ENCODE results near the gene LYSMD2. TPM values are rescaled to one million over a fixed set of nuclear protein-coding genes. Genes with fewer than 3 reads are reported as not detected.

LYSMD2 gene
- polyA plus RNA-seq, 1 of the 3 experiments (the other 2 are of a cell fraction): 10.3 TPM

GRCh38 chr15:51726302-51727073 lies 11.0 kb downstream of the LYSMD2 start:
- peaks cover 30 to 34% of the 10 kb centered on the region in 2 experiments for H3K4me1 ChIP-seq (ENCODE audit: control insufficient read depth in 1 of 2, insufficient read depth in 2 of 2, low read depth in 1 of 2, low read length in 1 of 2)
- POLR2A ChIA-PET: interaction anchor here (1.0 to 1.8 kb wide), 3 partner anchors 11 to 45 kb away, joined by 3 to 7 read pairs (median 4); partner anchors contain the start of genes LYSMD2 and SCG3
- H4K20me1 ChIP-seq (ENCODE audit: insufficient read depth): peaks cover 6% of the 10 kb centered on the region; the same call in 1 of the 2 replicates
- H3K27me3 ChIP-seq (ENCODE audit: insufficient read depth): no peaks in the 10 kb centered on the region
- peaks cover 14% of the 10 kb centered on the region; the same call in 1 of the 2 replicates for H3K79me2 ChIP-seq (ENCODE audit: insufficient read depth)
- H3K27ac ChIP-seq (ENCODE audit: low read depth in 2 of 2, low read length in 1 of 2): peak overlapping the region; percentile 82 to 91
- H2AFZ ChIP-seq (ENCODE audit: low read depth): no peak overlapping the region
- H3K36me3 ChIP-seq (replicated peaks in 1 of 2; ENCODE audit: control insufficient read depth in 1 of 2, insufficient read depth in 2 of 2, low read length in 1 of 2): peaks cover 11 to 18% of the 10 kb centered on the region in 2 experiments
- DNase-seq: peak; percentile 77
- peaks cover 22% of the 10 kb centered on the region for H3F3A ChIP-seq (replicated peaks; ENCODE audit: insufficient read depth)
- H3K9me2 ChIP-seq: no peaks in the 10 kb centered on the region
- peak overlapping the region in 1 of 2 experiments; percentile 24; a peak in 1 of 4 replicates for H3K4me3 ChIP-seq (ENCODE audit: low read depth in 2 of 2, low read length in 1 of 2)
- H3K9ac ChIP-seq: no peak overlapping the region
- CTCF ChIA-PET: interaction anchor here (1.4 to 17.1 kb wide), 6 partner anchors 10 to 76 kb away, joined by 4 to 130 read pairs (median 5); partner anchors contain the start of genes LYSMD2 and SCG3
- 0% methylated on average over 5 of the region's 5 CpGs for WGBS (ENCODE audit: low lambda C conversion rate)
- H3K4me2 ChIP-seq: peak overlapping the region; percentile 67
- no peaks in the 10 kb centered on the region for H3K9me3 ChIP-seq
- TF ChIP-seq FOXM1 (IDR thresholded peaks at IDR 0.05; ENCODE audit: low read depth) (peak; percentile 76; the same call in 1 of the 2 replicates), RAD21 (IDR thresholded peaks at IDR 0.05; ENCODE audit: low read length) (no peak; the same call in 1 of the 2 replicates), FOSL2 (IDR thresholded peaks at IDR 0.05; ENCODE audit: borderline replicate concordance, low read depth) (peak; percentile 99), TEAD4 (IDR thresholded peaks at IDR 0.05; ENCODE audit: borderline replicate concordance, insufficient read depth) (peak; percentile 92), RFX5 (IDR thresholded peaks at IDR 0.05; ENCODE audit: low read length) (no peak), MEF2A (IDR thresholded peaks at IDR 0.05; ENCODE audit: borderline replicate concordance, low read depth) (0 out of 2 replicates have a peak, but pooled peaks have one; percentile 33), SMC3 (IDR thresholded peaks at IDR 0.05; ENCODE audit: low read depth, low read length) (no peak), EP300 (IDR thresholded peaks at IDR 0.05; ENCODE audit: borderline replicate concordance in 1 of 2, low read depth in 1 of 2, low read length in 1 of 2) (peak; percentile 89), USF1 (IDR thresholded peaks at IDR 0.05; ENCODE audit: borderline replicate concordance, low read depth) (peak; percentile 41; the same call in 1 of the 2 replicates), TAF1 (IDR thresholded peaks at IDR 0.05; ENCODE audit: borderline replicate concordance, low read depth, low read length) (peak; percentile 42; the same call in 1 of the 2 replicates), RCOR1 (IDR thresholded peaks at IDR 0.05; ENCODE audit: low read length) (peak; percentile 60; the same call in 1 of the 2 replicates), POLR2AphosphoS5 (IDR thresholded peaks at IDR 0.05; ENCODE audit: low read depth, low read length) (peak; percentile 97), REST (IDR thresholded peaks at IDR 0.05; ENCODE audit: low read depth, low read length) (peak; percentile 48; the same call in 1 of the 2 replicates), FOXJ3 (CRISPR knock-in tag; IDR thresholded peaks at IDR 0.05) (peak; percentile 71; the same call in 1 of the 2 replicates), RXRA (IDR thresholded peaks at IDR 0.05; ENCODE audit: borderline replicate concordance, low read depth) (peak; percentile 74; the same call in 1 of the 2 replicates), CHD2 (IDR thresholded peaks at IDR 0.05; ENCODE audit: low read length, partially characterized antibody) (peak; percentile 76), GABPA (IDR thresholded peaks at IDR 0.05; ENCODE audit: low read depth) (no peak), CTCF (IDR thresholded peaks at IDR 0.05) (no peak)
- TF ChIP-seq, protein P1, sequence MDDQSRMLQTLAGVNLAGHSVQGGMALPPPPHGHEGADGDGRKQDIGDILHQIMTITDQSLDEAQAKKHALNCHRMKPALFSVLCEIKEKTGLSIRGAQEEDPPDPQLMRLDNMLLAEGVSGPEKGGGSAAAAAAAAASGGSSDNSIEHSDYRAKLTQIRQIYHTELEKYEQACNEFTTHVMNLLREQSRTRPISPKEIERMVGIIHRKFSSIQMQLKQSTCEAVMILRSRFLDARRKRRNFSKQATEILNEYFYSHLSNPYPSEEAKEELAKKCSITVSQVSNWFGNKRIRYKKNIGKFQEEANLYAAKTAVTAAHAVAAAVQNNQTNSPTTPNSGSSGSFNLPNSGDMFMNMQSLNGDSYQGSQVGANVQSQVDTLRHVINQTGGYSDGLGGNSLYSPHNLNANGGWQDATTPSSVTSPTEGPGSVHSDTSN (IDR thresholded peaks at IDR 0.05): peak; percentile 98
- TF ChIP-seq, protein P2, sequence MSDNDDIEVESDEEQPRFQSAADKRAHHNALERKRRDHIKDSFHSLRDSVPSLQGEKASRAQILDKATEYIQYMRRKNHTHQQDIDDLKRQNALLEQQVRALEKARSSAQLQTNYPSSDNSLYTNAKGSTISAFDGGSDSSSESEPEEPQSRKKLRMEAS (IDR thresholded peaks at IDR 0.05; ENCODE audit: low read depth): peak; percentile 69
- TF ChIP-seq, protein P3, sequence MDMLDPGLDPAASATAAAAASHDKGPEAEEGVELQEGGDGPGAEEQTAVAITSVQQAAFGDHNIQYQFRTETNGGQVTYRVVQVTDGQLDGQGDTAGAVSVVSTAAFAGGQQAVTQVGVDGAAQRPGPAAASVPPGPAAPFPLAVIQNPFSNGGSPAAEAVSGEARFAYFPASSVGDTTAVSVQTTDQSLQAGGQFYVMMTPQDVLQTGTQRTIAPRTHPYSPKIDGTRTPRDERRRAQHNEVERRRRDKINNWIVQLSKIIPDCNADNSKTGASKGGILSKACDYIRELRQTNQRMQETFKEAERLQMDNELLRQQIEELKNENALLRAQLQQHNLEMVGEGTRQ (IDR thresholded peaks at IDR 0.05; ENCODE audit: borderline replicate concordance, low read depth, low read length): no peak
